ENCODE measurements around the gene NUDCD3. TPM values are rescaled to one million over a fixed set of nuclear protein-coding genes. Genes with fewer than 3 reads are reported as not detected.

NUDCD3 gene
- total RNA-seq, 1 experiment from 2014 or later = 94.6 TPM

- no peaks in the 10 kb centered on the region for H3K9me3 ChIP-seq (ENCODE audit: control insufficient read depth in 1 of 2, insufficient read depth in 1 of 2, low read depth in 1 of 2, low read length in 2 of 2)
- BruUV-seq (replicated peaks) = no TSS peak
- H2AFZ ChIP-seq (ENCODE audit: low read depth, low read length, poor library complexity, severe bottlenecking) = no peak overlapping the region
- TF ChIP-seq, protein P1, sequence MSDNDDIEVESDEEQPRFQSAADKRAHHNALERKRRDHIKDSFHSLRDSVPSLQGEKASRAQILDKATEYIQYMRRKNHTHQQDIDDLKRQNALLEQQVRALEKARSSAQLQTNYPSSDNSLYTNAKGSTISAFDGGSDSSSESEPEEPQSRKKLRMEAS (IDR thresholded peaks at IDR 0.05) = no peak
- TF ChIP-seq EZH2phosphoT487 (IDR thresholded peaks at IDR 0.05; ENCODE audit: borderline replicate concordance) = no peak
- TF ChIP-seq SIN3A (IDR thresholded peaks at IDR 0.05; ENCODE audit: low read depth) = no peak
- TF ChIP-seq SP1 (IDR thresholded peaks at IDR 0.05; ENCODE audit: low read depth) = no peak
- TF ChIP-seq ATF3 (IDR thresholded peaks at IDR 0.05) = no peak
- TF ChIP-seq CBX3 (IDR thresholded peaks at IDR 0.05; ENCODE audit: low read depth) = no peak
- no peak for TF ChIP-seq CTCF (IDR thresholded peaks at IDR 0.05 in 2 of 3, conservative IDR thresholded peaks at IDR 0.05 in 1 of 3; ENCODE audit: borderline replicate concordance in 1 of 3, insufficient read depth in 1 of 3, low read depth in 2 of 3, low read length in 2 of 3)
- TF ChIP-seq RAD21 (IDR thresholded peaks at IDR 0.05; ENCODE audit: low read depth) = no peak
- TF ChIP-seq POLR2AphosphoS5 (IDR thresholded peaks at IDR 0.05; ENCODE audit: low read depth, low read length) = no peak
- TF ChIP-seq TCF7L2 (IDR thresholded peaks at IDR 0.05; ENCODE audit: borderline replicate concordance, extremely low read depth, insufficient read depth, insufficient read length) = no peak
- TF ChIP-seq FOSL1 (IDR thresholded peaks at IDR 0.05; ENCODE audit: low read depth) = no peak
- TF ChIP-seq SRF (IDR thresholded peaks at IDR 0.05; ENCODE audit: low read depth) = no peak
- no peak for TF ChIP-seq CEBPB (IDR thresholded peaks at IDR 0.05; ENCODE audit: low read depth)
- TF ChIP-seq ELF1 (IDR thresholded peaks at IDR 0.05; ENCODE audit: borderline replicate concordance, low read depth) = no peak
- TF ChIP-seq POLR2A (IDR thresholded peaks at IDR 0.05; ENCODE audit: borderline replicate concordance, extremely low read depth, insufficient read depth, insufficient read length) = no peak
- TF ChIP-seq REST (IDR thresholded peaks at IDR 0.05; ENCODE audit: low read depth) = no peak
- no peak for TF ChIP-seq JUND (IDR thresholded peaks at IDR 0.05)
- ATAC-seq (no peak), DNase-seq (ENCODE audit: low read depth, low spot score) (no peak)
- no peaks in the 10 kb centered on the region for H4K20me1 ChIP-seq (ENCODE audit: insufficient read depth)
- H3K27me3 ChIP-seq (ENCODE audit: insufficient read depth, low read length) = no peaks in the 10 kb centered on the region
- RAD21 ChIA-PET (ENCODE audit: low non-redundant PET in 1 of 2, low total read pairs in 2 of 2, uncharacterized antibody in 2 of 2, unreplicated experiment in 2 of 2) = no interaction called here
- no peak overlapping the region for H3K4me2 ChIP-seq (ENCODE audit: low read length)
- H3K79me2 ChIP-seq (ENCODE audit: insufficient read depth, low read length) = no peaks in the 10 kb centered on the region
- no peak overlapping the region for H3K4me3 ChIP-seq (replicated peaks in 1 of 2; ENCODE audit: low read depth in 1 of 2, low read length in 2 of 2)
- no peak overlapping the region for H3K9ac ChIP-seq (ENCODE audit: low read length)
- no peaks in the 10 kb centered on the region for H3K4me1 ChIP-seq (ENCODE audit: control insufficient read depth in 1 of 2, insufficient read depth in 2 of 2, low read length in 2 of 2)
- no peaks in the 10 kb centered on the region for H3K36me3 ChIP-seq (ENCODE audit: control insufficient read depth in 1 of 2, insufficient read depth in 2 of 2, low read length in 2 of 2)
- POLR2A ChIA-PET = no interaction called here
- H3K27ac ChIP-seq (ENCODE audit: low read depth, low read length) = no peak overlapping the region
- CTCF ChIA-PET = no interaction called here
- intact Hi-C loops (cut with micrococcal nuclease) = no loop called here
- H3K9me2 ChIP-seq (ENCODE audit: insufficient read depth) = no peaks in the 10 kb centered on the region
These were observed 29.1 kb upstream of the NUDCD3 start for GRCh38 chr7:44519546-44519945.
